GM23248 (cell line): Measurements from ENCODE around the gene ZSCAN22. TPM values are rescaled to one million over a fixed set of nuclear protein-coding genes. Genes with fewer than 3 reads are reported as not detected.

ENCODE experiments used
- DNase-seq: peaks from one replicate; pipeline ENCODE4 v3.0.0-alpha.2; 2015
- H2AFZ ChIP-seq: fragments of 200-600 bp; sonication (generic); 2 replicates; pipeline ENCODE4 v1.6.1; 2016; ENCODE audit warnings: antibody characterized with exemption
- H3F3A ChIP-seq: fragments of 200-600 bp; sonication (generic); 2 replicates; pipeline ENCODE4 v1.6.1; 2016; ENCODE audit warnings: mild to moderate bottlenecking, antibody characterized with exemption, mixed run types; ENCODE audit not compliant: insufficient read depth
- H3K27ac ChIP-seq: fragments of 200-600 bp; sonication (generic); 2 replicates; pipeline ENCODE4 v1.5.1; 2016; ENCODE audit warnings: mild to moderate bottlenecking
- H3K27me3 ChIP-seq: fragments of 200-600 bp; sonication (generic); replicated peaks from 2 replicates; pipeline ENCODE4 v1.6.1; 2016; ENCODE audit warnings: mild to moderate bottlenecking; ENCODE audit not compliant: insufficient read depth
- H3K36me3 ChIP-seq: fragments of 200-600 bp; sonication (generic); 2 replicates; pipeline ENCODE4 v1.6.1; 2016; ENCODE audit warnings: low read depth, mild to moderate bottlenecking
- H3K4me1 ChIP-seq: fragments of 200-600 bp; sonication (generic); 2 replicates; pipeline ENCODE4 v1.6.1; 2016; ENCODE audit warnings: mild to moderate bottlenecking; ENCODE audit not compliant: insufficient read depth
- H3K4me2 ChIP-seq: fragments of 200-600 bp; sonication (generic); one replicate; pipeline ENCODE4 v1.6.1; 2016; ENCODE audit warnings: mild to moderate bottlenecking; ENCODE audit not compliant: unreplicated experiment
- H3K4me3 ChIP-seq: fragments of 200-600 bp; sonication (generic); 2 replicates; pipeline ENCODE4 v1.5.1; 2016; ENCODE audit warnings: mild to moderate bottlenecking
- H3K79me2 ChIP-seq: fragments of 200-600 bp; sonication (generic); 2 replicates; pipeline ENCODE4 v1.6.1; 2016; ENCODE audit warnings: mild to moderate bottlenecking; ENCODE audit not compliant: insufficient read depth
- H3K9ac ChIP-seq: fragments of 200-600 bp; sonication (generic); 2 replicates; pipeline ENCODE4 v1.6.1; 2016; ENCODE audit warnings: mild to moderate bottlenecking
- H3K9me2 ChIP-seq: fragments of 200-600 bp; sonication (generic); 2 replicates; pipeline ENCODE4 v1.6.1; 2016; ENCODE audit warnings: mixed run types, mild to moderate bottlenecking, moderate library complexity; ENCODE audit not compliant: insufficient read depth
- H3K9me3 ChIP-seq: fragments of 200-600 bp; sonication (generic); one replicate; pipeline ENCODE4 v1.6.1; 2017; ENCODE audit warnings: low read depth
- H4K20me1 ChIP-seq: fragments of 200-600 bp; sonication (generic); 2 replicates; pipeline ENCODE4 v1.6.0; 2016; ENCODE audit not compliant: insufficient read depth
- EZH2 ChIP-seq: fragments of 200-600 bp; sonication (generic); IDR thresholded peaks from 2 replicates; pipeline ENCODE4 v1.6.1; 2018; ENCODE audit warnings: antibody characterized with exemption, mild to moderate bottlenecking; ENCODE audit not compliant: insufficient read depth, poor library complexity, severe bottlenecking
- EZH2phosphoT487 ChIP-seq: fragments of 200-600 bp; sonication (generic); IDR thresholded peaks from 2 replicates; pipeline ENCODE4 v1.6.1; 2018; ENCODE audit warnings: antibody characterized with exemption, moderate library complexity, mild to moderate bottlenecking, low read depth; ENCODE audit not compliant: insufficient read depth
- WGBS, 2 experiments: methylation state at CpG; one replicate each; pipeline ENCODE4 v1.1.6; 2015 to 2017; ENCODE audit warnings: low lambda C conversion rate in 2 of 2, low coverage in 1 of 2; ENCODE audit errors: missing lambda C conversion rate in 2 of 2; 5-methylcytosine and 5-hydroxymethylcytosine counted together
- in situ Hi-C: fragments of 300-500 bp; cut with MboI; formaldehyde crosslinking; loops from 2 replicates; pipeline ENCODE4 v1.15.0; 2020
- polyA plus RNA-seq: library from polyadenylated mRNA; unstranded; fragments of >200 nt; fragmentation: Nextera tagmentation; extraction: Ambion mirVana; gene quantifications from 2 replicates; pipeline ENCODE4 v1.2.1, GENCODE V29; 2016
- total RNA-seq: library from RNA; depleted of rRNA; stranded (reverse); fragments of >200 nt; shearing (Covaris generic); gene quantifications from 2 replicates; pipeline ENCODE4 v1.2.3, GENCODE V29; 2014

Gene ZSCAN22
- total and polyA plus RNA-seq, 2 experiments from 2014 or later, result 1.5 to 1.8 TPM

- Histone ChIP-seq H4K20me1 (no peaks in the 10 kb centered on the region), H3K9ac (no peak overlapping the region), H2AFZ (no peak overlapping the region), H3K9me3 (no peaks in the 10 kb centered on the region), H3K4me2 (no peak overlapping the region), H3K36me3 (peaks cover 13% of the 10 kb centered on the region), H3F3A (no peaks in the 10 kb centered on the region), H3K27ac (no peak overlapping the region), H3K27me3 (no peaks in the 10 kb centered on the region), H3K4me1 (no peaks in the 10 kb centered on the region), H3K9me2 (no peaks in the 10 kb centered on the region), H3K4me3 (no peak overlapping the region), H3K79me2 (peaks cover 28% of the 10 kb centered on the region)
- DNase-seq, result no peak
- 96 to 100% methylated on average over 1 of the region's 1 CpG for WGBS, 2 experiments
- in situ Hi-C loops, result no loop called here
- TF ChIP-seq EZH2 (no peak), EZH2phosphoT487 (no peak)
Observed at GRCh38 chr19:58336216-58336615, 9.4 kb downstream of the ZSCAN22 start.

- TF ChIP-seq EZH2, result no peak
- TF ChIP-seq EZH2phosphoT487, result no peak
- H3K27ac ChIP-seq, result no peak overlapping the region
- peaks cover 13% of the 10 kb centered on the region for H3K36me3 ChIP-seq
- no peaks in the 10 kb centered on the region for H3K9me2 ChIP-seq
- H3K4me2 ChIP-seq, result no peak overlapping the region
- no peaks in the 10 kb centered on the region for H4K20me1 ChIP-seq
- H3K4me1 ChIP-seq, result no peaks in the 10 kb centered on the region
- in situ Hi-C loops, result no loop called here
- no peak overlapping the region for H3K9ac ChIP-seq
- DNase-seq, result no peak
- H2AFZ ChIP-seq, result no peak overlapping the region
- no peak overlapping the region for H3K4me3 ChIP-seq
- 97% methylated on average over 4 of the region's 4 CpGs for WGBS, 2 experiments
- no peaks in the 10 kb centered on the region for H3K9me3 ChIP-seq
- no peaks in the 10 kb centered on the region for H3F3A ChIP-seq
- peaks cover 34% of the 10 kb centered on the region for H3K79me2 ChIP-seq
- no peaks in the 10 kb centered on the region for H3K27me3 ChIP-seq
Observed at GRCh38 chr19:58336820-58337219, 10.0 kb downstream of the ZSCAN22 start.

GRCh38 chr19:58338336-58338735 lies 11.5 kb downstream of the ZSCAN22 start:
- Histone ChIP-seq H3K4me1 (no peaks in the 10 kb centered on the region), H3K36me3 (peaks cover 13% of the 10 kb centered on the region), H3K9me2 (no peaks in the 10 kb centered on the region), H3K9ac (no peak overlapping the region), H4K20me1 (no peaks in the 10 kb centered on the region), H3K9me3 (no peaks in the 10 kb centered on the region), H3K4me3 (no peak overlapping the region), H3F3A (no peaks in the 10 kb centered on the region), H2AFZ (no peak overlapping the region), H3K27me3 (no peaks in the 10 kb centered on the region), H3K4me2 (no peak overlapping the region), H3K27ac (no peak overlapping the region), H3K79me2 (peaks cover 35% of the 10 kb centered on the region)
- WGBS, 2 experiments, result 89 to 95% methylated on average over 10 to 11 of the region's 11 CpGs
- no peak for DNase-seq
- TF ChIP-seq EZH2phosphoT487, result no peak
- TF ChIP-seq EZH2, result no peak
- in situ Hi-C loops, result no loop called here

- no peaks in the 10 kb centered on the region for H3K4me1 ChIP-seq
- no peaks in the 10 kb centered on the region for H3K9me2 ChIP-seq
- H3K4me3 ChIP-seq, result no peak overlapping the region
- H4K20me1 ChIP-seq, result no peaks in the 10 kb centered on the region
- H3F3A ChIP-seq, result no peaks in the 10 kb centered on the region
- H3K9ac ChIP-seq, result no peak overlapping the region
- H3K27ac ChIP-seq, result no peak overlapping the region
- no peaks in the 10 kb centered on the region for H3K9me3 ChIP-seq
- H3K36me3 ChIP-seq, result peaks cover 13% of the 10 kb centered on the region
- in situ Hi-C loops, result no loop called here
- peaks cover 30% of the 10 kb centered on the region for H3K79me2 ChIP-seq
- no peak overlapping the region for H3K4me2 ChIP-seq
- H2AFZ ChIP-seq, result no peak overlapping the region
- WGBS, 2 experiments, result 83 to 84% methylated on average over 29 to 30 of the region's 30 CpGs
- TF ChIP-seq EZH2 (no peak), EZH2phosphoT487 (no peak)
- peak; percentile 37 for DNase-seq
- no peaks in the 10 kb centered on the region for H3K27me3 ChIP-seq
Observed at GRCh38 chr19:58338825-58339558, 12.2 kb downstream of the ZSCAN22 start.
